Gastroesophageal sphincter (tissue), 3 donors: Measurements from ENCODE around the gene KCNQ4.

Source experiments
- CTCF ChIP-seq, 4 experiments: fragments of 200-600 bp in 2 of 4; fragments of 450-650 bp in 2 of 4; sonication (generic) in 1 of 4; IDR thresholded peaks; one replicate each; pipeline ENCODE4 v1.5.1; 2017 to 2019; ENCODE audit warnings: antibody characterized with exemption in 4 of 4, mild to moderate bottlenecking in 2 of 4, moderate library complexity in 2 of 4
- EP300 ChIP-seq: sonication (generic); formaldehyde crosslinking; IDR thresholded peaks from one replicate; pipeline ENCODE4 v1.6.1; 2017; ENCODE audit warnings: antibody characterized with exemption, mild to moderate bottlenecking

GRCh38 chr1:40839943-40840335, 56.4 kb downstream of the KCNQ4 start:
- TF ChIP-seq CTCF (IDR thresholded peaks at IDR 0.05) (no peak), EP300 (no peak)
